SK-N-SH (cell line): Measurements from ENCODE around the gene FAM43A. TPM values are rescaled to one million over a fixed set of nuclear protein-coding genes. Genes with fewer than 3 reads are reported as not detected.

Experiments used
- CTCF ChIA-PET: fragments of 300-600, 350-600 bp; formaldehyde crosslinking; extraction: SDS; loops from one replicate; lab custom pipeline; 2021; lab: Yijun Ruan, JAX
- POLR2A ChIA-PET: fragments of 350-600 bp; sonication (Branson Sonifier 250); formaldehyde crosslinking; extraction: SDS; loops from one replicate; lab custom pipeline; 2020; ENCODE audit warnings: antibody characterized with exemption, inconsistent platforms; lab: Yijun Ruan, JAX
- DNase-seq: peaks from one replicate; pipeline ENCODE4 v3.0.0; 2012
- H2AFZ ChIP-seq: fragments of 200-600 bp; sonication (generic); 2 replicates; pipeline ENCODE4 v1.8.1; 2016; ENCODE audit warnings: antibody characterized with exemption, mild to moderate bottlenecking, low read depth
- H3F3A ChIP-seq: fragments of 200-600 bp; sonication (generic); replicated peaks from 2 replicates; pipeline ENCODE3; 2016; ENCODE audit warnings: antibody characterized with exemption, mild to moderate bottlenecking; ENCODE audit not compliant: insufficient read depth
- H3K27ac ChIP-seq, 2 experiments: fragments of 200-500 bp in 1 of 2; fragments of 200-600 bp in 1 of 2; sonication (Bioruptor generic) in 1 of 2; sonication (generic), shearing (Covaris generic) in 1 of 2; 2 replicates each; pipeline versions ENCODE4 v1.5.1 to v1.6.1; 2014 to 2016; ENCODE audit warnings: low read depth in 2 of 2, inconsistent platforms in 1 of 2, low read length in 1 of 2, mild to moderate bottlenecking in 1 of 2, mixed read lengths in 1 of 2
- H3K27me3 ChIP-seq: fragments of 200-600 bp; sonication (generic), shearing (Covaris generic); 2 replicates; pipeline ENCODE4 v1.6.1; 2016; ENCODE audit warnings: mixed run types; ENCODE audit not compliant: insufficient read depth
- H3K36me3 ChIP-seq, 2 experiments: fragments of 200-500 bp in 1 of 2; fragments of 200-600 bp in 1 of 2; sonication (Bioruptor generic) in 1 of 2; sonication (generic) in 1 of 2; replicated peaks in 1 of 2; 2 replicates each; pipeline versions ENCODE3 to v1.5.1; 2014 to 2016; ENCODE audit warnings: low read length in 1 of 2, mild to moderate bottlenecking in 1 of 2; ENCODE audit not compliant: insufficient read depth in 2 of 2, control insufficient read depth in 1 of 2
- H3K4me1 ChIP-seq, 2 experiments: fragments of 200-500 bp in 1 of 2; fragments of 200-600 bp in 1 of 2; sonication (Bioruptor generic) in 1 of 2; sonication (generic), shearing (Covaris generic) in 1 of 2; 2 replicates each; pipeline versions ENCODE4 v1.5.1 to v1.6.1; 2014 to 2016; ENCODE audit warnings: low read depth in 1 of 2, low read length in 1 of 2, mixed run types in 1 of 2; ENCODE audit not compliant: insufficient read depth in 2 of 2, control insufficient read depth in 1 of 2
- H3K4me2 ChIP-seq: fragments of 200-600 bp; sonication (generic), shearing (Covaris generic); 2 replicates; pipeline ENCODE4 v1.6.1; 2017; ENCODE audit warnings: mixed run types
- H3K4me3 ChIP-seq, 2 experiments: fragments of 200-500 bp in 1 of 2; fragments of 200-600 bp in 1 of 2; sonication (Bioruptor generic) in 1 of 2; sonication (generic), shearing (Covaris generic) in 1 of 2; 2 replicates each; pipeline versions ENCODE4 v1.5.1 to v1.8.1; 2014 to 2016; ENCODE audit warnings: low read depth in 2 of 2, inconsistent platforms in 1 of 2, low read length in 1 of 2, mild to moderate bottlenecking in 1 of 2, mixed read lengths in 1 of 2, moderate library complexity in 1 of 2
- H3K79me2 ChIP-seq: fragments of 200-600 bp; sonication (generic); 2 replicates; pipeline ENCODE4 v1.8.1; 2017; ENCODE audit warnings: mild to moderate bottlenecking; ENCODE audit not compliant: insufficient read depth
- H3K9ac ChIP-seq: fragments of 200-600 bp; sonication (generic); 2 replicates; pipeline ENCODE4 v1.6.1; 2017; ENCODE audit warnings: mixed run types
- H3K9me2 ChIP-seq: fragments of 200-600 bp; sonication (generic); 2 replicates; pipeline ENCODE4 v1.6.1; 2017; ENCODE audit warnings: mixed run types
- H3K9me3 ChIP-seq: fragments of 200-600 bp; sonication (generic); 2 replicates; pipeline ENCODE4 v1.6.1; 2017; ENCODE audit warnings: mixed run types, mild to moderate bottlenecking, moderate library complexity
- H4K20me1 ChIP-seq: fragments of 200-600 bp; sonication (generic); 2 replicates; pipeline ENCODE4 v1.6.1; 2017; ENCODE audit warnings: mild to moderate bottlenecking, mixed run types; ENCODE audit not compliant: insufficient read depth
- CHD2 ChIP-seq: fragments of 150-350 bp; IDR thresholded peaks from 2 replicates; pipeline ENCODE4 v1.6.1; 2018; ENCODE audit warnings: low read length; ENCODE audit not compliant: partially characterized antibody
- ELF1 ChIP-seq: IDR thresholded peaks from 2 replicates; pipeline ENCODE4 v1.4.0; 2012
- EP300 ChIP-seq, 2 experiments: IDR thresholded peaks; 2 replicates each; pipeline versions ENCODE4 v1.4.0 to v1.6.1; 2012; ENCODE audit warnings: borderline replicate concordance in 1 of 2, low read depth in 1 of 2, low read length in 1 of 2
- FOSL2 ChIP-seq: IDR thresholded peaks from 2 replicates; pipeline ENCODE4 v1.4.0; 2012; ENCODE audit warnings: low read depth, mild to moderate bottlenecking, moderate library complexity, borderline replicate concordance
- FOXJ3 ChIP-seq: sonication (generic); formaldehyde crosslinking; IDR thresholded peaks from 2 replicates; pipeline ENCODE4 v1.5.1; 2020; ENCODE audit warnings: mild to moderate bottlenecking, missing genetic modification reagents
- FOXM1 ChIP-seq: IDR thresholded peaks from 2 replicates; pipeline ENCODE4 v1.4.0; 2012; ENCODE audit warnings: low read depth, mild to moderate bottlenecking
- GABPA ChIP-seq: IDR thresholded peaks from 2 replicates; pipeline ENCODE4 v1.4.0; 2012; ENCODE audit warnings: low read depth, mild to moderate bottlenecking
- GATA2 ChIP-seq: sonication (generic); formaldehyde crosslinking; IDR thresholded peaks from 2 replicates; pipeline ENCODE4 v1.5.0; 2020; ENCODE audit warnings: mild to moderate bottlenecking, missing genetic modification reagents
- JUND ChIP-seq: IDR thresholded peaks from 2 replicates; pipeline ENCODE4 v1.4.0; 2012
- MEF2A ChIP-seq: IDR thresholded peaks from 2 replicates; pipeline ENCODE4 v1.4.0; 2012; ENCODE audit warnings: low read depth, borderline replicate concordance
- MXI1 ChIP-seq: IDR thresholded peaks from 2 replicates; pipeline ENCODE4 v1.6.1; 2012; ENCODE audit warnings: mild to moderate bottlenecking, low read depth, low read length, improper control_type of control experiment
- NFIC ChIP-seq: IDR thresholded peaks from 2 replicates; pipeline ENCODE4 v1.4.0; 2012; ENCODE audit warnings: borderline replicate concordance
- NRF1 ChIP-seq: IDR thresholded peaks from 2 replicates; pipeline ENCODE4 v1.6.1; 2012; ENCODE audit warnings: low read depth, mild to moderate bottlenecking, low read length
- RCOR1 ChIP-seq: fragments of 150-350 bp; IDR thresholded peaks from 2 replicates; pipeline ENCODE4 v1.6.1; 2017; ENCODE audit warnings: antibody characterized with exemption, low read length
- RXRA ChIP-seq: IDR thresholded peaks from 2 replicates; pipeline ENCODE4 v1.4.0; 2012; ENCODE audit warnings: low read depth, mild to moderate bottlenecking, borderline replicate concordance
- TAF1 ChIP-seq: IDR thresholded peaks from 2 replicates; pipeline ENCODE4 v1.6.1; 2012; ENCODE audit warnings: low read depth, mild to moderate bottlenecking, low read length, moderate library complexity, borderline replicate concordance
- TCF12 ChIP-seq: IDR thresholded peaks from 2 replicates; pipeline ENCODE4 v1.4.0; 2012
- TEAD4 ChIP-seq: IDR thresholded peaks from 2 replicates; pipeline ENCODE4 v1.4.0; 2012; ENCODE audit warnings: mild to moderate bottlenecking, borderline replicate concordance; ENCODE audit not compliant: insufficient read depth
- WGBS: methylation state at CpG from one replicate; pipeline ENCODE4 v1.1.6; 2017; ENCODE audit warnings: low lambda C conversion rate; 5-methylcytosine and 5-hydroxymethylcytosine counted together
- polyA plus RNA-seq, 3 experiments: library from polyadenylated mRNA; depleted of rRNA; stranded (reverse); fragments of >200 nt; gene quantifications; 2 replicates each; pipeline ENCODE4 v1.2.3, GENCODE V29; 2012
- small RNA-seq, 7 experiments: library from RNA; depleted of rRNA; stranded (forward); fragments of <200 nt; gene quantifications; one replicate each; pipeline ENCODE3, GENCODE V24; 2012
- TF ChIP-seq, protein P1 (sequence below): IDR thresholded peaks from 2 replicates; pipeline ENCODE4; 2012

The FAM43A gene
- polyA plus RNA-seq, 1 of the 3 experiments (the other 2 are of a cell fraction) = 2.4 TPM

GRCh38 chr3:194736277-194736895 lies 50.7 kb downstream of the FAM43A start:
- Histone ChIP-seq H3K79me2 (no peaks in the 10 kb centered on the region), H3K9me2 (no peaks in the 10 kb centered on the region), H4K20me1 (no peaks in the 10 kb centered on the region), H3F3A (no peaks in the 10 kb centered on the region), H3K27ac (no peak overlapping the region), H3K36me3 (no peaks in the 10 kb centered on the region), H3K9me3 (peaks cover 4% of the 10 kb centered on the region; the same call in 1 of the 2 replicates), H3K9ac (no peak overlapping the region), H3K27me3 (peaks cover 16% of the 10 kb centered on the region; the same call in 1 of the 2 replicates), H3K4me2 (no peak overlapping the region), H2AFZ (no peak overlapping the region), H3K4me1 (peaks cover 11 to 12% of the 10 kb centered on the region in 2 experiments; a peak in 2 of 4 replicates), H3K4me3 (no peak overlapping the region)
- 77% methylated on average over 4 of the region's 6 CpGs for WGBS
- TF ChIP-seq EP300 (IDR thresholded peaks at IDR 0.05; ENCODE audit: borderline replicate concordance in 1 of 2, low read depth in 1 of 2, low read length in 1 of 2) (no peak), TAF1 (no peak), NRF1 (no peak), CHD2 (no peak), FOXM1 (no peak), MXI1 (no peak), TEAD4 (no peak), NFIC (no peak), GABPA (no peak)
- TF ChIP-seq, protein P1, sequence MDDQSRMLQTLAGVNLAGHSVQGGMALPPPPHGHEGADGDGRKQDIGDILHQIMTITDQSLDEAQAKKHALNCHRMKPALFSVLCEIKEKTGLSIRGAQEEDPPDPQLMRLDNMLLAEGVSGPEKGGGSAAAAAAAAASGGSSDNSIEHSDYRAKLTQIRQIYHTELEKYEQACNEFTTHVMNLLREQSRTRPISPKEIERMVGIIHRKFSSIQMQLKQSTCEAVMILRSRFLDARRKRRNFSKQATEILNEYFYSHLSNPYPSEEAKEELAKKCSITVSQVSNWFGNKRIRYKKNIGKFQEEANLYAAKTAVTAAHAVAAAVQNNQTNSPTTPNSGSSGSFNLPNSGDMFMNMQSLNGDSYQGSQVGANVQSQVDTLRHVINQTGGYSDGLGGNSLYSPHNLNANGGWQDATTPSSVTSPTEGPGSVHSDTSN = no peak
- ChIA-PET CTCF (interaction anchor here (1.1 kb wide), 1 partner anchor 54 kb away, joined by 4 read pairs; no protein-coding TSS in a partner anchor), POLR2A (no interaction called here)
- no peak for DNase-seq

- no peaks in the 10 kb centered on the region for H3K9me2 ChIP-seq
- no peak for TF ChIP-seq JUND
- no peak for TF ChIP-seq ELF1
- TF ChIP-seq FOSL2 = no peak
- no peak for TF ChIP-seq TAF1
- TF ChIP-seq FOXJ3 (CRISPR knock-in tag) = no peak
- no peak for TF ChIP-seq RCOR1
- TF ChIP-seq TEAD4 = no peak
- no peak for TF ChIP-seq GABPA
- TF ChIP-seq RXRA = no peak
- no peak for TF ChIP-seq GATA2 (CRISPR knock-in tag)
- no peak for TF ChIP-seq TCF12
- TF ChIP-seq MEF2A = no peak
- no peak overlapping the region for H3K27ac ChIP-seq
- H3K27me3 ChIP-seq = peaks cover 16% of the 10 kb centered on the region; the same call in 1 of the 2 replicates
- H3K36me3 ChIP-seq = no peaks in the 10 kb centered on the region
- no peak overlapping the region for H2AFZ ChIP-seq
- no peak overlapping the region for H3K4me2 ChIP-seq
- DNase-seq = no peak
- no peaks in the 10 kb centered on the region for H3K79me2 ChIP-seq
- CTCF ChIA-PET = interaction anchor here (1.1 kb wide), 1 partner anchor 55 kb away, joined by 4 read pairs; no protein-coding TSS in a partner anchor
- peaks cover 11 to 12% of the 10 kb centered on the region in 2 experiments; a peak in 2 of 4 replicates for H3K4me1 ChIP-seq
- H3K9ac ChIP-seq = no peak overlapping the region
- H3F3A ChIP-seq = no peaks in the 10 kb centered on the region
- 78% methylated on average over 7 of the region's 7 CpGs for WGBS
- no peak overlapping the region for H3K4me3 ChIP-seq
- peaks cover 4% of the 10 kb centered on the region; the same call in 1 of the 2 replicates for H3K9me3 ChIP-seq
- POLR2A ChIA-PET = no interaction called here
- no peaks in the 10 kb centered on the region for H4K20me1 ChIP-seq
These were observed 51.4 kb downstream of the FAM43A start for GRCh38 chr3:194736896-194737600.

Small RNA genes within 50 kb of the gene (small RNA-seq; reads per million reads assigned to genes)
- gene AC046143.2 = 0 reads per million in 7 experiments

Other genes starting within 250 kb of the FAM43A start
- 48.2 and 67.2 TPM in 2 replicates for gene ATP13A3, start 198.9 kb upstream of the FAM43A start, polyA plus RNA-seq (2012; rRNA removed)
- gene TMEM44, start 52.5 kb upstream of the FAM43A start, polyA plus RNA-seq (2012; rRNA removed) = 22.6 and 26.1 TPM in 2 replicates
- 35.1 and 43.7 TPM in 2 replicates for gene LSG1, start 13.7 kb upstream of the FAM43A start, polyA plus RNA-seq (2012; rRNA removed)